ENCODE measurements around the gene QRFPR.

The QRFPR gene

DNA sequence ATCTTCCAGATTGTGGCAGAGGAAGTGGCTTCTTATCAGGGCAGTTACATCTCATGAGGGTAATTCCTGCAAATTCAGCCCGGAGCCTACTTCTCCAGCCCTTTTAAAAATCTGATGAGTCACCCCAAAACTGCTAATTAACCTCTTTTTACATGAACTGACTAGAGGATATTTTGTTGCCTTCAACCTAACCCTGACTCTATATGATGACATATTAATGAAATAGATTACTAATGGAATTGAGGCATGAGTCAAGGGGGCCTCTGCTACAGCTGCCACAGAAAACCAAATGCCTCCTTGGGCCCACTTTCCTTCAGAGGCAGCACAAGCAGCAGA is 72.5 kb downstream of the QRFPR start:
- DNase-seq (ENCODE audit: low read depth, low spot score), result no peak
- no peak overlapping the region for H3K4me3 ChIP-seq (ENCODE audit: low read depth, low read length)
- TF ChIP-seq CTCF (IDR thresholded peaks at IDR 0.05; ENCODE audit: low read depth, low read length), result no peak
- in situ Hi-C loops (cut with HindIII; ENCODE audit: low sequenced_read_pairs), result no loop called here

- DNase-seq (ENCODE audit: low read depth, low spot score), result peak; percentile 65
- peak; percentile 86 for TF ChIP-seq CTCF (IDR thresholded peaks at IDR 0.05; ENCODE audit: low read depth, low read length)
- in situ Hi-C loops (cut with HindIII; ENCODE audit: low sequenced_read_pairs), result no loop called here
- no peak overlapping the region for H3K4me3 ChIP-seq (ENCODE audit: low read depth, low read length)
Observed at GRCh38 chr4:121307445-121308327, 73.1 kb downstream of the QRFPR start.

- H3K4me3 ChIP-seq (ENCODE audit: low read depth, low read length), result no peak overlapping the region
- in situ Hi-C loops (cut with HindIII; ENCODE audit: low sequenced_read_pairs), result no loop called here
- DNase-seq (ENCODE audit: low read depth, low spot score), result no peak
- TF ChIP-seq CTCF (IDR thresholded peaks at IDR 0.05; ENCODE audit: low read depth, low read length), result no peak
Observed at GRCh38 chr4:121306931-121307330, 73.9 kb downstream of the QRFPR start.

GRCh38 chr4:121304893-121305292 is 75.9 kb downstream of the QRFPR start:
- in situ Hi-C loops (cut with HindIII; ENCODE audit: low sequenced_read_pairs), result no loop called here
- no peak overlapping the region for H3K4me3 ChIP-seq (ENCODE audit: low read depth, low read length)
- no peak for DNase-seq (ENCODE audit: low read depth, low spot score)
- TF ChIP-seq CTCF (IDR thresholded peaks at IDR 0.05; ENCODE audit: low read depth, low read length), result no peak

DNA sequence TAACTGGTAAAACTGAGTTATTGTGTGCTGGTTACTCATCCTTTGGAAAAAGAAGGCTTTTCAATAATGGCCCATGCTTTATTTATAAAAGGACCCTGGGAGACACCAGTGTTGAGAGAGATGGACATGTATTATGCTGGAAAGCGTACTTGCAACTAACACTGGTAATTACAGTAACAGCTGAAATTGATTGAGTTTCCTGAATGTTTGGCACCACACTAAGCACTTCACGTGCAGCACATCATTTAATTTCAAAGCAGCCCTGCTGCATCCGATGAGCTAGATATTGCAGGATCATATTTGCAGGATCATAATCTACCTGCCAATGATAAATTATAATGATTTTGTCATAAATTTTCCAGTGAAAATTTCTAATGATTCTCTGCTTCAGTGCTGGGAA is 81.5 kb downstream of the QRFPR start:
- in situ Hi-C loops (cut with HindIII; ENCODE audit: low sequenced_read_pairs), result no loop called here
- no peak for DNase-seq (ENCODE audit: low read depth, low spot score)
- H3K4me3 ChIP-seq (ENCODE audit: low read depth, low read length), result no peak overlapping the region
- no peak for TF ChIP-seq CTCF (IDR thresholded peaks at IDR 0.05; ENCODE audit: low read depth, low read length)

- DNase-seq (ENCODE audit: low read depth, low spot score), result no peak
- in situ Hi-C loops (cut with HindIII; ENCODE audit: low sequenced_read_pairs), result no loop called here
- TF ChIP-seq CTCF (IDR thresholded peaks at IDR 0.05; ENCODE audit: low read depth, low read length), result no peak
- H3K4me3 ChIP-seq (ENCODE audit: low read depth, low read length), result no peak overlapping the region
Observed at GRCh38 chr4:121283319-121283718, 97.5 kb downstream of the QRFPR start.

All from astrocyte of the spinal cord (primary cell).